Measurements from ENCODE around the gene TMOD4. TPM values are rescaled to one million over a fixed set of nuclear protein-coding genes. Genes with fewer than 3 reads are reported as not detected.

TMOD4 gene
- total and polyA plus RNA-seq, 2 of the 13 experiments (the other 11 are each of a cell fraction or from before 2014, with no cell fraction given), result 0.66 TPM; not detected in 1

- intact Hi-C loops (cut with micrococcal nuclease; ENCODE audit: unreplicated experiment), result no loop called here
- CTCF ChIA-PET (ENCODE audit: low intra/inter-chr PET ratio, low total read pairs), result no interaction called here
- POLR2A ChIA-PET, result interaction anchor here (1.0 to 2.8 kb wide), 3 partner anchors 23 to 32 kb away, joined by 4 to 14 read pairs (median 5); partner anchors contain the start of gene VPS72
- BruUV-seq (replicated peaks), result no TSS peak
- H3K9ac ChIP-seq (ENCODE audit: insufficient read depth, low read depth, low read length), result peak overlapping the region; percentile 93; the same call in 1 of the 2 replicates
- H3K4me2 ChIP-seq (ENCODE audit: low read depth, low read length), result peak overlapping the region; percentile 83
- peaks cover 17% of the 10 kb centered on the region for H3K79me2 ChIP-seq (ENCODE audit: insufficient read depth, low read length)
- peaks cover 25% of the 10 kb centered on the region for H3K4me1 ChIP-seq (ENCODE audit: insufficient read depth, low read length)
- WGBS (ENCODE audit: low lambda C conversion rate), result 92% methylated on average over 6 of the region's 6 CpGs
- H3K4me3 ChIP-seq (replicated peaks in 1 of 3; ENCODE audit: insufficient read depth in 1 of 3, low read depth in 2 of 3, low read length in 3 of 3), result peak overlapping the region; percentile 91 to 94 (median 93); a peak in 5 of 6 replicates
- no peaks in the 10 kb centered on the region for H3K9me3 ChIP-seq (ENCODE audit: low read length)
- H3K27ac ChIP-seq (ENCODE audit: extremely low read length, insufficient read depth, low read length), result no peak overlapping the region
- TF ChIP-seq HOXA7 (CRISPR knock-in tag; IDR thresholded peaks at IDR 0.05), result no peak
- no peak for TF ChIP-seq ZFP91 (CRISPR knock-in tag; IDR thresholded peaks at IDR 0.05; ENCODE audit: borderline replicate concordance)
- TF ChIP-seq ZNF777 (CRISPR knock-in tag; IDR thresholded peaks at IDR 0.05), result no peak
- TF ChIP-seq, protein P1, sequence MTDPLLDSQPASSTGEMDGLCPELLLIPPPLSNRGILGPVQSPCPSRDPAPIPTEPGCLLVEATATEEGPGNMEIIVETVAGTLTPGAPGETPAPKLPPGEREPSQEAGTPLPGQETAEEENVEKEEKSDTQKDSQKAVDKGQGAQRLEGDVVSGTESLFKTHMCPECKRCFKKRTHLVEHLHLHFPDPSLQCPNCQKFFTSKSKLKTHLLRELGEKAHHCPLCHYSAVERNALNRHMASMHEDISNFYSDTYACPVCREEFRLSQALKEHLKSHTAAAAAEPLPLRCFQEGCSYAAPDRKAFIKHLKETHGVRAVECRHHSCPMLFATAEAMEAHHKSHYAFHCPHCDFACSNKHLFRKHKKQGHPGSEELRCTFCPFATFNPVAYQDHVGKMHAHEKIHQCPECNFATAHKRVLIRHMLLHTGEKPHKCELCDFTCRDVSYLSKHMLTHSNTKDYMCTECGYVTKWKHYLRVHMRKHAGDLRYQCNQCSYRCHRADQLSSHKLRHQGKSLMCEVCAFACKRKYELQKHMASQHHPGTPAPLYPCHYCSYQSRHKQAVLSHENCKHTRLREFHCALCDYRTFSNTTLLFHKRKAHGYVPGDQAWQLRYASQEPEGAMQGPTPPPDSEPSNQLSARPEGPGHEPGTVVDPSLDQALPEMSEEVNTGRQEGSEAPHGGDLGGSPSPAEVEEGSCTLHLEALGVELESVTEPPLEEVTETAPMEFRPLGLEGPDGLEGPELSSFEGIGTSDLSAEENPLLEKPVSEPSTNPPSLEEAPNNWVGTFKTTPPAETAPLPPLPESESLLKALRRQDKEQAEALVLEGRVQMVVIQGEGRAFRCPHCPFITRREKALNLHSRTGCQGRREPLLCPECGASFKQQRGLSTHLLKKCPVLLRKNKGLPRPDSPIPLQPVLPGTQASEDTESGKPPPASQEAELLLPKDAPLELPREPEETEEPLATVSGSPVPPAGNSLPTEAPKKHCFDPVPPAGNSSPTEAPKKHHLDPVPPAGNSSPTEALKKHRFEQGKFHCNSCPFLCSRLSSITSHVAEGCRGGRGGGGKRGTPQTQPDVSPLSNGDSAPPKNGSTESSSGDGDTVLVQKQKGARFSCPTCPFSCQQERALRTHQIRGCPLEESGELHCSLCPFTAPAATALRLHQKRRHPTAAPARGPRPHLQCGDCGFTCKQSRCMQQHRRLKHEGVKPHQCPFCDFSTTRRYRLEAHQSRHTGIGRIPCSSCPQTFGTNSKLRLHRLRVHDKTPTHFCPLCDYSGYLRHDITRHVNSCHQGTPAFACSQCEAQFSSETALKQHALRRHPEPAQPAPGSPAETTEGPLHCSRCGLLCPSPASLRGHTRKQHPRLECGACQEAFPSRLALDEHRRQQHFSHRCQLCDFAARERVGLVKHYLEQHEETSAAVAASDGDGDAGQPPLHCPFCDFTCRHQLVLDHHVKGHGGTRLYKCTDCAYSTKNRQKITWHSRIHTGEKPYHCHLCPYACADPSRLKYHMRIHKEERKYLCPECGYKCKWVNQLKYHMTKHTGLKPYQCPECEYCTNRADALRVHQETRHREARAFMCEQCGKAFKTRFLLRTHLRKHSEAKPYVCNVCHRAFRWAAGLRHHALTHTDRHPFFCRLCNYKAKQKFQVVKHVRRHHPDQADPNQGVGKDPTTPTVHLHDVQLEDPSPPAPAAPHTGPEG (CRISPR knock-in tag; IDR thresholded peaks at IDR 0.05), result no peak
- TF ChIP-seq ZNF652 (CRISPR knock-in tag; IDR thresholded peaks at IDR 0.05; ENCODE audit: borderline replicate concordance, low read depth), result no peak
- no peak for TF ChIP-seq PHF21A (CRISPR knock-in tag; IDR thresholded peaks at IDR 0.05)
- TF ChIP-seq CBFB (CRISPR knock-in tag; IDR thresholded peaks at IDR 0.05), result no peak
- no peak for TF ChIP-seq HDAC6 (IDR thresholded peaks at IDR 0.05; ENCODE audit: low read depth, low read length)
- TF ChIP-seq PRPF4 (IDR thresholded peaks at IDR 0.05; ENCODE audit: low read depth, low read length, poor library complexity, severe bottlenecking), result no peak
- TF ChIP-seq ZNF432 (CRISPR knock-in tag; IDR thresholded peaks at IDR 0.05; ENCODE audit: borderline replicate concordance), result no peak
- no peak for TF ChIP-seq ZBTB10 (CRISPR knock-in tag; IDR thresholded peaks at IDR 0.05; ENCODE audit: borderline replicate concordance)
- DNase-seq (ENCODE audit: low spot score), result no peak
- ATAC-seq, result no peak
- FAIRE-seq, result no peak
- peaks cover 3 to 5% of the 10 kb centered on the region in 2 experiments; a peak in 3 of 5 replicates for H3K36me3 ChIP-seq (replicated peaks in 1 of 2; ENCODE audit: control insufficient read depth in 1 of 2, insufficient read depth in 2 of 2, low read length in 2 of 2)
- peaks cover 0 to 5% of the 10 kb centered on the region in 2 experiments; a peak in 2 of 5 replicates for H3K27me3 ChIP-seq (ENCODE audit: control insufficient read depth in 1 of 2, insufficient read depth in 2 of 2, low read length in 2 of 2)
- H4K20me1 ChIP-seq (ENCODE audit: insufficient read depth, low read length), result no peaks in the 10 kb centered on the region
- in situ Hi-C loops (cut with HindIII; ENCODE audit: extremely low pct_ligation_motif_present, low pct_unique_long_range_greater_than_20kb), result no loop called here
- no peak overlapping the region for H2AFZ ChIP-seq (ENCODE audit: low read length)
These were observed 8.7 kb downstream of the TMOD4 start for GRCh38 chr1:151167116-151167515.

All from HepG2 (cell line).